ENCODE data around the gene SCRN1. TPM values are rescaled to one million over a fixed set of nuclear protein-coding genes. Genes with fewer than 3 reads are reported as not detected.

The SCRN1 gene
- total and polyA plus RNA-seq, 5 experiments from 2014 or later, result 8.3 to 17.3 (median 13.7) TPM

DNA sequence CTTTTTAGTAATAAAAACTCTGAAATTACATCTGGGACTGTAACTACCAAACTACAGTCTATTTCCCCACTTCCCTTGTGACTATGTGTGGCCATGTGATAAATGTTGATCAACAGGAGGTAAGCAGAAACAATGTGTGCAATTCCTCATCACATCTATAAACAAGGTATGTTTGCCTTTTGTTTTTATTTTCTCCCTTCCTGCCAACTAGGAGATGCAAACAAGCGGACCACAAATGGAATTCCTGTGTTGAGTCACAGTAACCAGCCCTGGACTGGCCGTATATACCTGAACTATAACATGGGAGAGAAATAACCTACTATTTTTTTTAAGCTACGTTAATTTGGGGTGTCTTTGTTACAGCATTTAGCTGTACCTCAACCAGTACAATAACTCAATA is 52.5 kb downstream of the SCRN1 start:
- no peak overlapping the region for H3K4me3 Mint-ChIP-seq
- POLR2A ChIA-PET, result no interaction called here
- H3K36me3 Mint-ChIP-seq, result peaks cover 0 to 63% (median 29%) of the 10 kb centered on the region in 3 donors
- no peaks in the 10 kb centered on the region for H3K4me1 Mint-ChIP-seq
- H3K27ac Mint-ChIP-seq, result no peak overlapping the region
- ATAC-seq, result no peak
- no peaks in the 10 kb centered on the region for H3K9me3 Mint-ChIP-seq
- H3K27me3 Mint-ChIP-seq, result no peaks in the 10 kb centered on the region
- DNase-seq, result no peak

GRCh38 chr7:29935111-29935510 is 54.5 kb downstream of the SCRN1 start:
- no peak overlapping the region for H3K27ac Mint-ChIP-seq
- H3K36me3 Mint-ChIP-seq, result peaks cover 0 to 63% (median 22%) of the 10 kb centered on the region in 3 donors
- H3K9me3 Mint-ChIP-seq, result no peaks in the 10 kb centered on the region
- POLR2A ChIA-PET, result no interaction called here
- no peaks in the 10 kb centered on the region for H3K27me3 Mint-ChIP-seq
- DNase-seq, result no peak
- ATAC-seq, result no peak
- H3K4me1 Mint-ChIP-seq, result no peaks in the 10 kb centered on the region
- no peak overlapping the region for H3K4me3 Mint-ChIP-seq

DNA sequence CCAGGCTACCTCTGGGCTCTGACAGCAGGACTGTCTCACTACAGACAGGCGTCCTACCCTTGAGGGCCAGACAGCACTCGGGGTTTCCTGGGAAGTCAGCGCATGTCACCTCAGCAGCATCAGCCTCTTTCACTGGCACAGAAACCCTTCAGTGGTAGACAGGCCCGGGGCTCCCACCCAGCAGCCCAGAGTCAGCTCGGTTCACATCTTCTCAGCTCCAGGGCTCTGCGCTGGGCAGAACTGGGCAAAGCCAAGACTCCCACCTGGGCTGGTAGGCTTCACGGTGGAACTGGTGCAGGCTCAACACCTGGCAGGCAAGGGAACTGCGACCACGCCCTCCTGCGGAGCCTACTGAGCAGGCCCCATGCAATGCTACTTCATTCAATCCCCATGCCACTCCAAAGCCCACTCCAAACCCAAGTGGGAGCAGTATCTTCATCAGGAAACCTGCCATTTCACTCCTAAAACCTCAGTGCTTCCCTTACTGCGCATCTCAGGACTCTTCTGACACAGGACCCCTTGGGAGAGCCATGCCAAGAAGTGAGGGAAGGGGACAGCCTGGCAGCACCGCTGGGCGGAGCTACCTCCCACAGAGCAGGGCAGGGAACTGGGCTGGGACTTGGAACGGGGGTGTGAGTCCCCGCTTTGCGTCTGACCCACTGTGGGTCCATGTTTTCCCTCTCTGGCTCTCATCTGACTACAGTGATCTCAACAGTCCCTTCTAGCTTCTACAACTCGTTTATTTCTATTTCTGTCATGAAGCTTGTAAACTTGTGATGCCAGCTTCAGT is 60.4 kb downstream of the SCRN1 start:
- ATAC-seq (no peak), DNase-seq (no peak)
- Mint-ChIP-seq H3K4me1 (no peaks in the 10 kb centered on the region), H3K27me3 (peaks cover 0 to 1% (median 0%) of the 10 kb centered on the region in 5 donors), H3K9me3 (no peaks in the 10 kb centered on the region), H3K4me3 (no peak overlapping the region), H3K27ac (no peak overlapping the region), H3K36me3 (peaks cover 0 to 17% (median 0%) of the 10 kb centered on the region in 3 donors)
- POLR2A ChIA-PET, result no interaction called here

DNA sequence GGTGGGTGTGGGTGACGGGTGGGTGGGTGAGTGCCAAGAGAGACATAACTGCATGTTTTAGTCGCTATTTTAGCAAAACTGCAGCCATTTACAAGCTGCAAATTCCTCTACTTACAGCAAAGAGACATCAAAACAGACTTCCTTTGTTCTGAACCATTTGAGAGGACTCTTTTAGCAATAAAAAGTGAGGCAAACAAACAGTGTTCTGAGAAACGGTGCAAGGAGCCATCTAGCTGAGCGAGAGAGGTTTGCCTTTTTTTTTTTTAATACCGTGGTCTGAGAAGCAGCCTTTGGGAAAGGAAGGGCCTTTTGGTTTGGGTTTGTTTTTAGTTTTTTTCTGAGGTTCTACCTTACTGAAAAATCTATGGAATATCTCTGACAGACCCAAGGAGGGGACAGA is 62.9 kb downstream of the SCRN1 start:
- ATAC-seq (no peak), DNase-seq (no peak)
- peaks cover 0 to 1% (median 0%) of the 10 kb centered on the region in 5 donors for H3K27me3 Mint-ChIP-seq
- H3K36me3 Mint-ChIP-seq, result peaks cover 0 to 25% (median 0%) of the 10 kb centered on the region in 3 donors
- H3K9me3 Mint-ChIP-seq, result no peaks in the 10 kb centered on the region
- no peaks in the 10 kb centered on the region for H3K4me1 Mint-ChIP-seq
- H3K4me3 Mint-ChIP-seq, result no peak overlapping the region
- peak overlapping the region in 1 of 10 donors; percentile 34 for H3K27ac Mint-ChIP-seq
- POLR2A ChIA-PET, result no interaction called here

DNA sequence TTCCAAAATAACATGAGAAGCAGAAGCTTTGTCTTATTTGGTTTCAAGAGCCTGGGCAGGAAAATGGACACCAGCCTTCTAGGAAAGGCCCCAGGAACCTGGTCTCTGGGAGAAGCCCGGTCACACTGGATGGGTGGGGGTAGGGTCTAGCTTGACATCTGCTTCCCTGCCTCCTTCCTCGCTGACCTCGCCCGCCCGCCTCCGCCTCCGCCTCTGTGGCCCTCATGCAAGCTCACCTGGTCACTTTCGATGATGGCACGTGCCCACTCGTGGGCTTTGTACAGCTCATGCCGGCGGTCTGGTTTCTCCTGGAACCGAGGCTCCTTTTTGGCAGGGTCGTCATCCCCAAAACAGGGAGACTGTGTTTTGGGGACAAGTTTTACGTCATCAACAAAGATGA is 63.4 kb downstream of the SCRN1 start:
- peaks cover 0 to 1% (median 0%) of the 10 kb centered on the region in 4 donors for H3K4me1 Mint-ChIP-seq

GRCh38 chr7:29924684-29925083 is 64.9 kb downstream of the SCRN1 start:
- peaks cover 0 to 19% (median 0%) of the 10 kb centered on the region in 3 donors for H3K36me3 Mint-ChIP-seq
- POLR2A ChIA-PET, result no interaction called here
- DNase-seq (no peak), ATAC-seq (no peak)
- peaks cover 0 to 1% (median 0%) of the 10 kb centered on the region in 4 donors for H3K4me1 Mint-ChIP-seq
- H3K27me3 Mint-ChIP-seq, result peaks cover 0 to 1% (median 0%) of the 10 kb centered on the region in 5 donors
- no peak overlapping the region for H3K4me3 Mint-ChIP-seq
- peak overlapping the region in 1 of 10 donors; percentile 22 for H3K27ac Mint-ChIP-seq
- H3K9me3 Mint-ChIP-seq, result no peaks in the 10 kb centered on the region

More for the DNA sequence above, 63.4 kb downstream of the SCRN1 start:
- Mint-ChIP-seq H3K36me3 (peaks cover 0 to 23% (median 0%) of the 10 kb centered on the region in 3 donors), H3K27ac (no peak overlapping the region), H3K4me3 (no peak overlapping the region), H3K27me3 (peaks cover 0 to 1% (median 0%) of the 10 kb centered on the region in 5 donors), H3K9me3 (no peaks in the 10 kb centered on the region)
- ATAC-seq (no peak), DNase-seq (no peak)
- POLR2A ChIA-PET, result no interaction called here

DNA sequence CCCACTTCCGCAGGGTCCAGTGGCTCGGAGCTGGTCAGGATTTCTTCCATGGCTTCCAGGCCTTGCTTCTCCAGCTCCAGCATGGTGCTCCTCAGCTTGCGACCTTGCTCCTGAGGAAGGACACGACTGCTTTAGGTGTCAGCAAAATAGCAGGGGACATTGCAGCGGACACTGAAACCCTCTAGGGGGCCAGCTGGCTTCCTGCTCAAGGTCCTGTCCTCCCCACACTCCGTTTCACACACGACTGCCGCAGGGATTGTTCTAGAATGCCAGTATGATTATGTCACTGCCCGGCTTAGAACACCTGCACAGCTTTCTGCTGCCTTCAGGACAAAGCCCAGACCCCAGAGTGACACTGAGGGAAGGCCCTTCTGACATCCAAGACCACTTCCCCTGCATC is 65.6 kb downstream of the SCRN1 start:
- no peak for ATAC-seq
- peaks cover 0 to 1% (median 0%) of the 10 kb centered on the region in 4 donors for H3K4me1 Mint-ChIP-seq
- peaks cover 0 to 25% (median 0%) of the 10 kb centered on the region in 3 donors for H3K36me3 Mint-ChIP-seq
- H3K4me3 Mint-ChIP-seq, result no peak overlapping the region
- H3K9me3 Mint-ChIP-seq, result no peaks in the 10 kb centered on the region
- DNase-seq, result no peak
- peaks cover 0 to 1% (median 0%) of the 10 kb centered on the region in 5 donors for H3K27me3 Mint-ChIP-seq
- POLR2A ChIA-PET, result no interaction called here
- peak overlapping the region in 1 of 10 donors; percentile 35 for H3K27ac Mint-ChIP-seq

GRCh38 chr7:29922921-29923700 is 66.5 kb downstream of the SCRN1 start:
- peaks cover 0 to 1% (median 0%) of the 10 kb centered on the region in 5 donors for H3K27me3 Mint-ChIP-seq
- no peaks in the 10 kb centered on the region for H3K9me3 Mint-ChIP-seq
- POLR2A ChIA-PET, result no interaction called here
- ATAC-seq (no peak), DNase-seq (no peak)
- H3K36me3 Mint-ChIP-seq, result peaks cover 0 to 26% (median 0%) of the 10 kb centered on the region in 3 donors
- peaks cover 0 to 1% (median 0%) of the 10 kb centered on the region in 4 donors for H3K4me1 Mint-ChIP-seq
- H3K4me3 Mint-ChIP-seq, result no peak overlapping the region
- H3K27ac Mint-ChIP-seq, result no peak overlapping the region

- peak in 8 of 10 donors; percentile 8 to 63 (median 45) for DNase-seq
- ATAC-seq, result peak; percentile 76 to 93
- no peaks in the 10 kb centered on the region for H3K9me3 Mint-ChIP-seq
- H3K4me1 Mint-ChIP-seq, result peaks cover 0 to 1% (median 0%) of the 10 kb centered on the region in 4 donors
- peaks cover 0 to 23% (median 0%) of the 10 kb centered on the region in 3 donors for H3K36me3 Mint-ChIP-seq
- no peak overlapping the region for H3K27ac Mint-ChIP-seq
- peaks cover 0 to 1% (median 0%) of the 10 kb centered on the region in 5 donors for H3K27me3 Mint-ChIP-seq
- no peak overlapping the region for H3K4me3 Mint-ChIP-seq
- POLR2A ChIA-PET, result no interaction called here
Measured at GRCh38 chr7:29921404-29922010, 68.1 kb downstream of the SCRN1 start.

DNA sequence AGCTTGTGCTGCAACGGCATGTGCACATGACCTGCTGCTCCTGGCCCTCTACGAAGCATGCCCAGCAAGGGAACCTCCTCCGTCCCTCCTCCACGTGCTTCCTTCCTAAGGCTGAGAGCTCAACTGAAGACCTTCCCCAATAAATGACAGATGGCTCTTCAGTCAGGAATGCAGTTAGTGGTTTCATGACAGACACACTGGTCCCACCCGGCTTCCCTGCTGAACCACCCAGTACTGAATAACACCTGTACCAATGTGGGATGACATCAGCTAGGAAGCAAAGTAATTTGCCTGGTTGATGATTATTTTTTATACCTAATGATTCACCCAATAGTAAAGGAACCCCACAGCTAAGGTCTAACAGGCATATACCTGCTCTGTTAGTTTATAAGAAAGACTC is 69.1 kb downstream of the SCRN1 start:
- H3K27me3 Mint-ChIP-seq, result peaks cover 0 to 1% (median 0%) of the 10 kb centered on the region in 5 donors
- H3K27ac Mint-ChIP-seq, result no peak overlapping the region
- H3K36me3 Mint-ChIP-seq, result peaks cover 0 to 23% (median 0%) of the 10 kb centered on the region in 3 donors
- no peaks in the 10 kb centered on the region for H3K9me3 Mint-ChIP-seq
- ATAC-seq (no peak), DNase-seq (no peak)
- H3K4me1 Mint-ChIP-seq, result peaks cover 0 to 1% (median 0%) of the 10 kb centered on the region in 4 donors
- H3K4me3 Mint-ChIP-seq, result no peak overlapping the region
- POLR2A ChIA-PET, result no interaction called here

DNA sequence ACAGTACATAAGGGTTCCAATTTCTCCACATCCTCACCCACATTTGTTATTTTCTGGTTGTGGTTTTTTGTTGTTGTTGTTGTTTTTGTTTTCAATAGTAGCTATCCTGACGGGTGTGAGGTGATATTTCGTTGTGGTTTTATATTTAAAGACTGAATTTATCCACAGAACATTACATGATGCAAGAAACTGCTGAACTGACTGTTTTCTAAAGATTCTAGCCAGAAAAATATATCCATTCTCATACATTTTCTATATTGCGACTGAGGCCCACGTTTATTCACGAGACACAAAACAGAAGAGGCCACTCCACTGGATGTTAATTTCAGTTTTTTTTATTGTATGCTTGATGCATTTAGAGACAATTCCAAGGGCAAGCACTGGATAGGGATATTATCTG is 69.8 kb downstream of the SCRN1 start:
- H3K9me3 Mint-ChIP-seq, result no peaks in the 10 kb centered on the region
- H3K27me3 Mint-ChIP-seq, result peaks cover 0 to 1% (median 0%) of the 10 kb centered on the region in 5 donors
- DNase-seq (no peak), ATAC-seq (no peak)
- POLR2A ChIA-PET, result no interaction called here
- peaks cover 0 to 1% (median 0%) of the 10 kb centered on the region in 4 donors for H3K4me1 Mint-ChIP-seq
- H3K27ac Mint-ChIP-seq, result no peak overlapping the region
- no peak overlapping the region for H3K4me3 Mint-ChIP-seq
- peaks cover 0 to 23% (median 0%) of the 10 kb centered on the region in 3 donors for H3K36me3 Mint-ChIP-seq

DNA sequence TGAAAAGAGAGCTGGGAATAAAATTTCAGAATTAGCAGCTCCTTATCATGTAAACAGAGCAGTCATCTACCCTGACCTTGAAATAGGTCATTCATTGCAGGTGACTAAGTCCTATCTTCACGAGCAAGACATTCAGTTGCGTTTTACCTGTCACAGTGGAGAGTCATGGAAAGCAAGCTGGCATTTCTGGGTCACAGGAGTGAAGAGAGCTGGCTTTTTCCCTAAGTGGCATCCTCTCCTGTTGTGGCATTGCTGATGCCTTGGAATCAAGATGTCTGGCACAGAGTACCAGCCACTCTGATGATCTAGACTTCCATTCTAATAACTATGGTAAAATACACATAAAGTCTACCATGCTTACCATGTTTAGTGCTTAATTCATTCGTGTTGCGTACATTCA is 70.8 kb downstream of the SCRN1 start:
- ATAC-seq (no peak), DNase-seq (no peak)
- H3K36me3 Mint-ChIP-seq, result peaks cover 0 to 18% (median 0%) of the 10 kb centered on the region in 3 donors
- no peak overlapping the region for H3K27ac Mint-ChIP-seq
- H3K27me3 Mint-ChIP-seq, result no peaks in the 10 kb centered on the region
- peaks cover 0 to 1% (median 0%) of the 10 kb centered on the region in 4 donors for H3K4me1 Mint-ChIP-seq
- POLR2A ChIA-PET, result interaction anchor here (0.6 kb wide), 1 partner anchor 9 kb away, joined by 3 read pairs; no protein-coding TSS in a partner anchor
- H3K4me3 Mint-ChIP-seq, result no peak overlapping the region
- no peaks in the 10 kb centered on the region for H3K9me3 Mint-ChIP-seq

All from naive thymus-derived CD8-positive, alpha-beta T cell (primary cell).